ENCODE data around the gene CCS. TPM values are rescaled to one million over a fixed set of nuclear protein-coding genes. Genes with fewer than 3 reads are reported as not detected.

CCS gene
- total and polyA plus RNA-seq, 9 of the 15 experiments (the other 6 are each of a cell fraction or from before 2014, with no cell fraction given) = 1.1 to 46.6 (median 26.8) TPM

- Histone ChIP-seq H3K9me1 (ENCODE audit: control insufficient read depth, insufficient read depth, low read length) (no peaks in the 10 kb centered on the region), H3K79me2 (ENCODE audit: control insufficient read depth, insufficient read depth, low read length) (peaks cover 79% of the 10 kb centered on the region), H2AFZ (ENCODE audit: low read depth, low read length) (no peak overlapping the region), H3K9me3 (replicated peaks; ENCODE audit: control insufficient read depth, insufficient read depth, low read depth, low read length) (no peaks in the 10 kb centered on the region), H3K27me3 (ENCODE audit: control insufficient read depth in 2 of 2, insufficient read depth in 2 of 2, low read length in 2 of 2) (no peaks in the 10 kb centered on the region), H4K20me1 (replicated peaks; ENCODE audit: control insufficient read depth, insufficient read depth, low read length) (peaks cover 13% of the 10 kb centered on the region), H3K4me2 (ENCODE audit: insufficient read depth, low read length) (no peak overlapping the region), H3K4me3 (no peak overlapping the region), H3K4me1 (replicated peaks in 1 of 2; ENCODE audit: control insufficient read depth in 2 of 2, insufficient read depth in 2 of 2, low read length in 2 of 2) (peaks cover 0 to 9% of the 10 kb centered on the region in 2 experiments; a peak in 2 of 5 replicates), H3K9ac (ENCODE audit: insufficient read depth in 1 of 2, low read depth in 2 of 2, low read length in 2 of 2) (no peak overlapping the region), H3K27ac (ENCODE audit: extremely low read depth, low read depth, low read length) (no peak overlapping the region), H3K36me3 (ENCODE audit: control insufficient read depth, insufficient read depth, low read length) (peaks cover 60% of the 10 kb centered on the region)
- BruUV-seq (replicated peaks) = no TSS peak
- in situ Hi-C loops (cut with MboI) = no loop called here
- 0 out of 2 replicates have a peak, but pooled peaks have one; percentile 18 for TF ChIP-seq POLR2A (conservative IDR thresholded peaks at IDR 0.05)
- TF ChIP-seq POLR2B (IDR thresholded peaks at IDR 0.05; ENCODE audit: low read depth, partially characterized antibody) = peak; percentile 11
- TF ChIP-seq XRCC4 (IDR thresholded peaks at IDR 0.05; ENCODE audit: extremely low read depth, insufficient read depth, insufficient read length) = no peak
- ATAC-seq = no peak
- ChIA-PET CTCF (ENCODE audit: low intra/inter-chr PET ratio) (no interaction called here), POLR2A (interaction anchor here (0.6 to 11.6 kb wide), 4 partner anchors 11 to 132 kb away, joined by 3 to 139 read pairs (median 43); partner anchors contain the start of gene RBM4)
- DNase-seq (ENCODE audit: extremely low read depth in 1 of 4, low spot score in 3 of 4) = no peak
- intact Hi-C loops (cut with micrococcal nuclease) = no loop called here
- WGBS (ENCODE audit: insufficient coverage, low coverage, missing lambda C conversion rate) = 83% methylated on average over 2 of the region's 2 CpGs
- FAIRE-seq = no peak
Measured at GRCh38 chr11:66651016-66651415, 58.0 kb downstream of the CCS start.

- Histone ChIP-seq H3K27ac (ENCODE audit: extremely low read depth, low read depth, low read length) (peak overlapping the region; percentile 59), H3K9ac (ENCODE audit: insufficient read depth in 1 of 2, low read depth in 2 of 2, low read length in 2 of 2) (no peak overlapping the region), H3K79me2 (ENCODE audit: control insufficient read depth, insufficient read depth, low read length) (peaks cover 68% of the 10 kb centered on the region), H2AFZ (ENCODE audit: low read depth, low read length) (no peak overlapping the region), H3K36me3 (ENCODE audit: control insufficient read depth, insufficient read depth, low read length) (peaks cover 54% of the 10 kb centered on the region), H3K4me3 (no peak overlapping the region), H3K9me1 (ENCODE audit: control insufficient read depth, insufficient read depth, low read length) (no peaks in the 10 kb centered on the region), H4K20me1 (replicated peaks; ENCODE audit: control insufficient read depth, insufficient read depth, low read length) (peaks cover 6% of the 10 kb centered on the region), H3K27me3 (ENCODE audit: control insufficient read depth in 2 of 2, insufficient read depth in 2 of 2, low read length in 2 of 2) (no peaks in the 10 kb centered on the region), H3K4me1 (replicated peaks in 1 of 2; ENCODE audit: control insufficient read depth in 2 of 2, insufficient read depth in 2 of 2, low read length in 2 of 2) (peaks cover 0 to 9% of the 10 kb centered on the region in 2 experiments; a peak in 2 of 5 replicates), H3K9me3 (replicated peaks; ENCODE audit: control insufficient read depth, insufficient read depth, low read depth, low read length) (no peaks in the 10 kb centered on the region), H3K4me2 (ENCODE audit: insufficient read depth, low read length) (no peak overlapping the region; the same call in 1 of the 2 replicates)
- 73% methylated on average over 7 of the region's 7 CpGs for WGBS (ENCODE audit: insufficient coverage, low coverage, missing lambda C conversion rate)
- in situ Hi-C loops (cut with MboI) = no loop called here
- DNase-seq (ENCODE audit: extremely low read depth in 1 of 4, low spot score in 3 of 4) = no peak
- POLR2A ChIA-PET = interaction anchor here (0.6 to 11.6 kb wide), 4 partner anchors 10 to 180 kb away, joined by 3 to 139 read pairs (median 44); partner anchors contain the start of gene RBM4
- ATAC-seq = peak; percentile 18
- intact Hi-C loops (cut with micrococcal nuclease) = no loop called here
- BruUV-seq (replicated peaks) = no TSS peak
- FAIRE-seq = peak; percentile 42
- CTCF ChIA-PET (ENCODE audit: low intra/inter-chr PET ratio) = no interaction called here
- TF ChIP-seq LCOR (CRISPR knock-in tag; IDR thresholded peaks at IDR 0.05) = 0 out of 2 replicates have a peak, but pooled peaks have one; percentile 25
- no peak for TF ChIP-seq ELK3 (CRISPR knock-in tag; IDR thresholded peaks at IDR 0.05)
Measured at GRCh38 chr11:66652651-66653050, 59.7 kb downstream of the CCS start.
